ENCODE results near the gene SLC25A4.

DNA sequence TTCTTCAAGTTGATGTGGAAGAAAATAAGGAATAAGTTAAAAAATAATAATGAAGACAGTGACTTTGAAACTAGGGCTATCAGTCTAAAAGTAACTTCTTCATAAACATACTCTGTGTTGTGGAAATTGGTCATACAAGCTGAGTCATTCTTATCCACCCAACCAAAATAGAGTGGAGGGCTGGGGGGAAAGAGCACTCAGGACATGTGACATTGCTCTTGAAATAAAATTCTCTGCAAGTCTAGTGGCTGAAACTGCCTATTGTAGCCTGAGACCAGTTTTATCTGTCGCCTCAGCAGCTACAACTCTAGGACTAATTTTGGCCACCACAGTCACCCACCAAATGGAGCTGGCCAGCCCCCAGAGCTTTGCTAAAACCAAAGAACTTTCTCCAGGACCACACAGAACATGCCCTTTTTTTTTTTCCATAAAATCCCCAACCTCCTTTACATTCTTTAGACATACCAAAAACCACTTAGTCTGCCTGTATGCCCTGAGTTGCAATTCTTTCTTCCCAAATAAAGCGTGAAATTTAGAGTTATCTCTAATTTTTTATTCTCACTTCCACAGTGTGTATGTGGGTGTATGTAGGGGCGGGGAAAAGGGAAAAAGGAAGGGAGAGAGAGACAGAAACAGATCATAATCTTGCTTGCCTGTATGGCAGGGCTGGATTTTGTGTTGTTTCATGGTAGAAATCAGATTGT, 23.0 kb upstream of the SLC25A4 start:
- TF ChIP-seq, protein P1, sequence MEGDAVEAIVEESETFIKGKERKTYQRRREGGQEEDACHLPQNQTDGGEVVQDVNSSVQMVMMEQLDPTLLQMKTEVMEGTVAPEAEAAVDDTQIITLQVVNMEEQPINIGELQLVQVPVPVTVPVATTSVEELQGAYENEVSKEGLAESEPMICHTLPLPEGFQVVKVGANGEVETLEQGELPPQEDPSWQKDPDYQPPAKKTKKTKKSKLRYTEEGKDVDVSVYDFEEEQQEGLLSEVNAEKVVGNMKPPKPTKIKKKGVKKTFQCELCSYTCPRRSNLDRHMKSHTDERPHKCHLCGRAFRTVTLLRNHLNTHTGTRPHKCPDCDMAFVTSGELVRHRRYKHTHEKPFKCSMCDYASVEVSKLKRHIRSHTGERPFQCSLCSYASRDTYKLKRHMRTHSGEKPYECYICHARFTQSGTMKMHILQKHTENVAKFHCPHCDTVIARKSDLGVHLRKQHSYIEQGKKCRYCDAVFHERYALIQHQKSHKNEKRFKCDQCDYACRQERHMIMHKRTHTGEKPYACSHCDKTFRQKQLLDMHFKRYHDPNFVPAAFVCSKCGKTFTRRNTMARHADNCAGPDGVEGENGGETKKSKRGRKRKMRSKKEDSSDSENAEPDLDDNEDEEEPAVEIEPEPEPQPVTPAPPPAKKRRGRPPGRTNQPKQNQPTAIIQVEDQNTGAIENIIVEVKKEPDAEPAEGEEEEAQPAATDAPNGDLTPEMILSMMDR (IDR thresholded peaks at IDR 0.05) = no peak
- TF ChIP-seq POLR2AphosphoS5 (IDR thresholded peaks at IDR 0.05) = no peak
- no peak for TF ChIP-seq POLR2A (IDR thresholded peaks at IDR 0.05; ENCODE audit: low read depth)
- TF ChIP-seq EP300 (IDR thresholded peaks at IDR 0.05) = no peak

Data from esophagus muscularis mucosa (tissue), 4 donors.